ENCODE measurements around the gene CDK1. TPM values are rescaled to one million over a fixed set of nuclear protein-coding genes. Genes with fewer than 3 reads are reported as not detected.
"Not testable (repeated sequence)": the region's sequence is repeated elsewhere in the genome, so short reads cannot be mapped to it uniquely, and the experiment has no call there.

Gene CDK1
- total RNA-seq, 1 experiment from 2014 or later: 129 TPM

GRCh38 chr10:60820093-60820754, 41.9 kb downstream of the CDK1 start:
- no peak for DNase-seq
- H3K4me3 ChIP-seq (ENCODE audit: low read length): no peak overlapping the region
- peaks cover 4% of the 10 kb centered on the region for H3K4me1 ChIP-seq (ENCODE audit: low read length)
- H3K27ac ChIP-seq (ENCODE audit: low read length): no peak overlapping the region
- no peaks in the 10 kb centered on the region for H3K27me3 ChIP-seq (ENCODE audit: low read length)
- H3K79me2 ChIP-seq (ENCODE audit: low read length): no peaks in the 10 kb centered on the region
- H3K9me2 ChIP-seq (replicated peaks; ENCODE audit: insufficient read depth, low read length): no peaks in the 10 kb centered on the region
- H4K20me1 ChIP-seq (ENCODE audit: insufficient read depth, low read depth, low read length): no peaks in the 10 kb centered on the region
- H3K36me3 ChIP-seq (ENCODE audit: insufficient read depth, low read length): no peaks in the 10 kb centered on the region
- H3K4me2 ChIP-seq (ENCODE audit: low read depth, low read length, poor library complexity, severe bottlenecking): no peak overlapping the region
- no peak overlapping the region for H3K9ac ChIP-seq (ENCODE audit: low read length)
- H2AFZ ChIP-seq (ENCODE audit: low read length): no peak overlapping the region
- no peaks in the 10 kb centered on the region for H3K9me3 ChIP-seq (ENCODE audit: low read length)

GRCh38 chr10:60821656-60822055, 43.4 kb downstream of the CDK1 start:
- Histone ChIP-seq H3K4me2 (ENCODE audit: low read depth, low read length, poor library complexity, severe bottlenecking) (no peak overlapping the region), H3K27ac (ENCODE audit: low read length) (no peak overlapping the region), H3K9ac (ENCODE audit: low read length) (no peak overlapping the region), H3K36me3 (ENCODE audit: insufficient read depth, low read length) (no peaks in the 10 kb centered on the region), H2AFZ (ENCODE audit: low read length) (no peak overlapping the region), H3K27me3 (ENCODE audit: low read length) (no peaks in the 10 kb centered on the region), H4K20me1 (ENCODE audit: insufficient read depth, low read depth, low read length) (no peaks in the 10 kb centered on the region), H3K9me3 (ENCODE audit: low read length) (no peaks in the 10 kb centered on the region), H3K9me2 (replicated peaks; ENCODE audit: insufficient read depth, low read length) (no peaks in the 10 kb centered on the region), H3K4me1 (ENCODE audit: low read length) (peaks cover 4% of the 10 kb centered on the region), H3K79me2 (ENCODE audit: low read length) (no peaks in the 10 kb centered on the region), H3K4me3 (ENCODE audit: low read length) (no peak overlapping the region)
- DNase-seq: no peak

GRCh38 chr10:60822809-60823208, 44.5 kb downstream of the CDK1 start:
- H3K9me3 ChIP-seq (ENCODE audit: low read length): no peaks in the 10 kb centered on the region
- no peaks in the 10 kb centered on the region for H4K20me1 ChIP-seq (ENCODE audit: insufficient read depth, low read depth, low read length)
- no peaks in the 10 kb centered on the region for H3K4me1 ChIP-seq (ENCODE audit: low read length)
- no peaks in the 10 kb centered on the region for H3K27me3 ChIP-seq (ENCODE audit: low read length)
- H2AFZ ChIP-seq (ENCODE audit: low read length): no peak overlapping the region
- no peak overlapping the region for H3K9ac ChIP-seq (ENCODE audit: low read length)
- no peak overlapping the region for H3K27ac ChIP-seq (ENCODE audit: low read length)
- H3K79me2 ChIP-seq (ENCODE audit: low read length): no peaks in the 10 kb centered on the region
- no peak overlapping the region for H3K4me2 ChIP-seq (ENCODE audit: low read depth, low read length, poor library complexity, severe bottlenecking)
- DNase-seq: no peak
- H3K9me2 ChIP-seq (replicated peaks; ENCODE audit: insufficient read depth, low read length): no peaks in the 10 kb centered on the region
- no peak overlapping the region for H3K4me3 ChIP-seq (ENCODE audit: low read length)
- H3K36me3 ChIP-seq (ENCODE audit: insufficient read depth, low read length): no peaks in the 10 kb centered on the region

- no peak overlapping the region for H3K4me3 ChIP-seq (ENCODE audit: low read length)
- H3K9ac ChIP-seq (ENCODE audit: low read length): no peak overlapping the region
- no peaks in the 10 kb centered on the region for H3K36me3 ChIP-seq (ENCODE audit: insufficient read depth, low read length)
- no peaks in the 10 kb centered on the region for H3K4me1 ChIP-seq (ENCODE audit: low read length)
- no peak for DNase-seq
- H3K27me3 ChIP-seq (ENCODE audit: low read length): no peaks in the 10 kb centered on the region
- H3K27ac ChIP-seq (ENCODE audit: low read length): no peak overlapping the region
- no peaks in the 10 kb centered on the region for H4K20me1 ChIP-seq (ENCODE audit: insufficient read depth, low read depth, low read length)
- no peak overlapping the region for H3K4me2 ChIP-seq (ENCODE audit: low read depth, low read length, poor library complexity, severe bottlenecking)
- no peaks in the 10 kb centered on the region for H3K9me2 ChIP-seq (replicated peaks; ENCODE audit: insufficient read depth, low read length)
- H3K79me2 ChIP-seq (ENCODE audit: low read length): no peaks in the 10 kb centered on the region
- H3K9me3 ChIP-seq (ENCODE audit: low read length): no peaks in the 10 kb centered on the region
- H2AFZ ChIP-seq (ENCODE audit: low read length): no peak overlapping the region
These were observed 45.0 kb downstream of the CDK1 start for GRCh38 chr10:60823324-60823723.

- H3K9ac ChIP-seq (ENCODE audit: low read length): no peak overlapping the region
- H4K20me1 ChIP-seq (ENCODE audit: insufficient read depth, low read depth, low read length): no peaks in the 10 kb centered on the region
- no peaks in the 10 kb centered on the region for H3K4me1 ChIP-seq (ENCODE audit: low read length)
- H3K4me3 ChIP-seq (ENCODE audit: low read length): no peak overlapping the region
- no peak for DNase-seq
- H3K36me3 ChIP-seq (ENCODE audit: insufficient read depth, low read length): no peaks in the 10 kb centered on the region
- no peak overlapping the region for H2AFZ ChIP-seq (ENCODE audit: low read length)
- H3K9me2 ChIP-seq (replicated peaks; ENCODE audit: insufficient read depth, low read length): no peaks in the 10 kb centered on the region
- no peaks in the 10 kb centered on the region for H3K9me3 ChIP-seq (ENCODE audit: low read length)
- H3K27me3 ChIP-seq (ENCODE audit: low read length): no peaks in the 10 kb centered on the region
- no peaks in the 10 kb centered on the region for H3K79me2 ChIP-seq (ENCODE audit: low read length)
- H3K27ac ChIP-seq (ENCODE audit: low read length): no peak overlapping the region
- no peak overlapping the region for H3K4me2 ChIP-seq (ENCODE audit: low read depth, low read length, poor library complexity, severe bottlenecking)
These were observed 47.2 kb downstream of the CDK1 start for GRCh38 chr10:60825520-60825919.

- Histone ChIP-seq H3K79me2 (ENCODE audit: low read length) (no peaks in the 10 kb centered on the region), H3K27me3 (ENCODE audit: low read length) (no peaks in the 10 kb centered on the region), H3K4me2 (ENCODE audit: low read depth, low read length, poor library complexity, severe bottlenecking) (no peak overlapping the region), H3K9me3 (ENCODE audit: low read length) (no peaks in the 10 kb centered on the region), H3K9ac (ENCODE audit: low read length) (no peak overlapping the region), H3K36me3 (ENCODE audit: insufficient read depth, low read length) (no peaks in the 10 kb centered on the region), H3K4me1 (ENCODE audit: low read length) (no peaks in the 10 kb centered on the region), H3K27ac (ENCODE audit: low read length) (no peak overlapping the region), H4K20me1 (ENCODE audit: insufficient read depth, low read depth, low read length) (no peaks in the 10 kb centered on the region), H3K9me2 (replicated peaks; ENCODE audit: insufficient read depth, low read length) (no peaks in the 10 kb centered on the region), H2AFZ (ENCODE audit: low read length) (no peak overlapping the region), H3K4me3 (ENCODE audit: low read length) (no peak overlapping the region)
- DNase-seq: no peak
These were observed 49.7 kb downstream of the CDK1 start for GRCh38 chr10:60827791-60828488.

GRCh38 chr10:60828489-60828852, 50.2 kb downstream of the CDK1 start:
- H4K20me1 ChIP-seq (ENCODE audit: insufficient read depth, low read depth, low read length): no peaks in the 10 kb centered on the region
- no peaks in the 10 kb centered on the region for H3K9me2 ChIP-seq (replicated peaks; ENCODE audit: insufficient read depth, low read length)
- H3K4me3 ChIP-seq (ENCODE audit: low read length): no peak overlapping the region
- H2AFZ ChIP-seq (ENCODE audit: low read length): no peak overlapping the region
- no peak overlapping the region for H3K9ac ChIP-seq (ENCODE audit: low read length)
- H3K9me3 ChIP-seq (ENCODE audit: low read length): no peaks in the 10 kb centered on the region
- no peaks in the 10 kb centered on the region for H3K79me2 ChIP-seq (ENCODE audit: low read length)
- H3K36me3 ChIP-seq (ENCODE audit: insufficient read depth, low read length): no peaks in the 10 kb centered on the region
- H3K27me3 ChIP-seq (ENCODE audit: low read length): no peaks in the 10 kb centered on the region
- H3K4me1 ChIP-seq (ENCODE audit: low read length): no peaks in the 10 kb centered on the region
- H3K4me2 ChIP-seq (ENCODE audit: low read depth, low read length, poor library complexity, severe bottlenecking): no peak overlapping the region
- H3K27ac ChIP-seq (ENCODE audit: low read length): no peak overlapping the region
- no peak for DNase-seq

GRCh38 chr10:60832136-60832535, 53.9 kb downstream of the CDK1 start:
- H3K9me2 ChIP-seq (replicated peaks; ENCODE audit: insufficient read depth, low read length); H2AFZ ChIP-seq (ENCODE audit: low read length); H4K20me1 ChIP-seq (ENCODE audit: insufficient read depth, low read depth, low read length); H3K4me2 ChIP-seq (ENCODE audit: low read depth, low read length, poor library complexity, severe bottlenecking); H3K9me3 ChIP-seq (ENCODE audit: low read length); H3K79me2 ChIP-seq (ENCODE audit: low read length); H3K4me3 ChIP-seq (ENCODE audit: low read length); H3K27ac ChIP-seq (ENCODE audit: low read length); H3K36me3 ChIP-seq (ENCODE audit: insufficient read depth, low read length); H3K27me3 ChIP-seq (ENCODE audit: low read length); H3K4me1 ChIP-seq (ENCODE audit: low read length); DNase-seq; H3K9ac ChIP-seq (ENCODE audit: low read length): not testable (repeated sequence)
